IPS-18c (cell line): ENCODE measurements around the gene CNTROB.

Experiments
- H3K4me3 ChIP-seq: 2 replicates; pipeline ENCODE4 v1.7.0; 2013; ENCODE audit warnings: low read depth, mild to moderate bottlenecking, low read length, moderate library complexity; ENCODE audit not compliant: insufficient read depth
- H3K9me3 ChIP-seq: one replicate; pipeline ENCODE4 v1.6.1; 2013; ENCODE audit warnings: mild to moderate bottlenecking, low read length, moderate library complexity; ENCODE audit not compliant: control insufficient read depth, insufficient read depth

CNTROB gene

DNA sequence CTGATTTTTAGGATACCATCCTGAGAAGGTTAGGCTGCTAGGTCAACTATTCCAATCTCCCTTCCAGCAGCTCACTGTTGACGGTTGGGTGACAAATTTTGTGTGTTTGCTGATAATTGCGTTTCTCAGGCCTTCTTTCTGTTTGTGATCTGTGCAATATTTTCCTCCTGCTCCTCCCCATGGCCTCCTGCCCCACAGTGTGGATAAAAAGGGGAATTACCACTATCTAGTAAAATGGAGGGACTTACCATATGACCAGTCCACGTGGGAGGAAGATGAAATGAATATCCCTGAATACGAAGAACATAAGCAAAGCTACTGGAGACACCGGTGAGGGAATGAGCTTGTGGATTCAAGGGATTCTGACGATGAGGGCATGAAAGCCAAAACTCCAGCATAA is 34.2 kb upstream of the CNTROB start:
- Histone ChIP-seq H3K9me3 (no peaks in the 10 kb centered on the region), H3K4me3 (no peak overlapping the region)

DNA sequence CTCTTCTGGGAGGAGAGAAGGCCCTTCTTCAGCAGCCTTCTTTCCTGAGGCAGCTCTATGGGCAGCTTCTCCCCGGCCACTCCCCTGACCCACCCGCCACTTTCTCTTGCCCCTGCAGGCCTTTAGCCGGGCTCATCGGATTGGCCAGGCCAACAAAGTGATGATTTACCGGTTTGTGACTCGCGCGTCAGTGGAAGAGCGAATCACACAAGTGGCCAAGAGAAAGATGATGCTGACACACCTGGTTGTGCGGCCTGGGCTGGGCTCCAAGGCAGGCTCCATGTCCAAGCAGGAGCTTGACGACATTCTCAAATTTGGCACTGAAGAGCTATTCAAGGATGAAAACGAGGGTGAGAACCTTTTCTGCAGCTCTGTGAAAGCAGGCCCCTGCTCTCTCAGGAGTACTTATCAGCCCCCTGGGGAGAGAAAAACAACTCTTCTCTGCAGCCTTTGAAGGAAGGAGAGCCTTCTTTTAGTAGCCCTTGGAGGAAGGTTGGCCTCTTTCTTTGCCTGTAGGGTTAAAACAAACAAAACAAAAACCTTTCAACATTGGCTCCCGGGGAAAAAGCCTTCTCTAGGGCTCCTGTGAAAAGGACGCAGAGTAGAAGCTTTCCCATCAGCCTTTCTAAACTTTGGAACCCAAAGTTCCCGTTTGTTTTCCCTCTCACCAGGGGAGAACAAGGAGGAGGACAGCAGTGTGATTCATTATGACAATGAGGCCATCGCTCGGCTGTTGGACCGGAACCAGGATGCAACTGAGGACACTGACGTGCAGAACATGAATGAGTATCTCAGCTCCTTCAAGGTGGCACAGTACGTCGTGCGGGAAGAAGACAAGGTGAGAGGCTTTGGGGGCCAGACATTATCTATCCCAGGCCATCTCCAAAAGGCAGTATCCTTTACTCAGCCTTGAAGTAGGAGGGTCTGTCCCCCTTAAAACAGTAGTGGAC is 28.6 kb upstream of the CNTROB start:
- Histone ChIP-seq H3K9me3 (no peaks in the 10 kb centered on the region), H3K4me3 (no peak overlapping the region)

GRCh38 chr17:7909089-7909488 is 22.9 kb upstream of the CNTROB start:
- Histone ChIP-seq H3K9me3 (no peaks in the 10 kb centered on the region), H3K4me3 (no peak overlapping the region)

GRCh38 chr17:7910281-7910680 is 21.7 kb upstream of the CNTROB start:
- Histone ChIP-seq H3K9me3 (no peaks in the 10 kb centered on the region), H3K4me3 (no peak overlapping the region)

DNA sequence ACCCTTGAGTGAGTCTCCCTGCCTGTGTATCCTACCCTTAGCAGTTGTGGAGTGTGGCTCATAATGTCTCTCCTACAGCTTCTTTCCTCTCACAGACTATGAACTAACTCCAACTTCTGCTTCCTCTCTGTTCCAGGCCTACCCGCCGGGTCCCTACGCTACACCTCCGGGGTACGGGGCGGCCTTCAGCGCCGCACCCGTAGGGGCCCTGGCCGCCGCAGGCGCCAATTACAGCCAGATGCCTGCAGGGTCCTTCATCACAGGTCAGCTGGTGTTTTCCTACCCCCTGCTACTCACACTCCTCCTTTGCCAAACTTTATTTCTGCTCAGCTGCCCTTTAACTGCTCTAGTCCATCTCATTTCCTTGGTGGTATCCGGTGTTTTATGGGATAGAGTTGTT is 21.3 kb upstream of the CNTROB start:
- Histone ChIP-seq H3K9me3 (no peaks in the 10 kb centered on the region), H3K4me3 (no peak overlapping the region)

DNA sequence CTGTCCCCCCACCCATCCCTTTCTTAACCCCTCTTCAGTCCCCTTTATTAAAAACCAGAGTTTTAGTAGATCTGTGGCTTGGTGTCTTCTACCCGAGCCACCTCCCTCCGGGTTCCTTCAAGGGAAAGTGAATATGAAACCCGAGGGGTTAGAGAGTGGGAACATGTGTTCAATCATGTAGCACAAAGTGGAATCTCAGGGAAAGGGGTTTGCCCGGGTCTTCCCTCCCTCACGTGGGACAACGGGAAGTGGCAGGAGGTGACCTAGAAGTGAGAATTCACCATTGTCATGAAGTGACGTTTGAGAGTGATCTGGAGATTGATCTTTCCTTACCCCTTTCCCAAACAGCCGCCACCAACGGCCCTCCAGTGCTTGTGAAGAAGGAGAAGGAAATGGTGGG is 20.9 kb upstream of the CNTROB start:
- Histone ChIP-seq H3K9me3 (no peaks in the 10 kb centered on the region), H3K4me3 (no peak overlapping the region)

- Histone ChIP-seq H3K9me3 (no peaks in the 10 kb centered on the region), H3K4me3 (no peak overlapping the region)
Measured at GRCh38 chr17:7912927-7913524, 19.0 kb upstream of the CNTROB start.

DNA sequence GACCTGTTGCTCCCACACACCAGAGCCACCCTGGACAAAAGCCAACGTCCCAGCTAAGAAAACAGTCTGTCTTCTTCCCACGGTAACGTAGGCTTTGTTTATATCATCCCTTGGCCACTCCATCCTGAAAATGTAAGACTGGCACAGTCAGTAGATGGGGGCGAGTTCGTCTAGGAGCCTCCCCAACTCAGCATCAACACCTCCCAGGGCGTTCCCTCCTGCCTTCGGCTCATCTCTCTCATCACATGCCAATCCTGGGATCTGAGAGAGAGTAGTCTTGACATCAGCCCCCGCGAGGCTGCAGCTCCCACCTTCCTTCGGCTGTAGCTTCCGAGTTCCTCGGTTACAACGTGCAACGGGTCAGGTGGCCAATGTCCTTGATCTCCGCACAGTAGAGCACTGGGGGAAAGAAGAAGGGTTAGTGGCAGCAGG is 16.8 kb upstream of the CNTROB start:
- no peaks in the 10 kb centered on the region for H3K9me3 ChIP-seq
- peak overlapping the region; percentile 68 for H3K4me3 ChIP-seq

- Histone ChIP-seq H3K4me3 (peak within 1 kb of the TSS; percentile 68), H3K9me3 (no peaks in the 10 kb centered on the region)
Measured at GRCh38 chr17:7915611-7916384, 16.2 kb upstream of the CNTROB start, which contains the start of gene RNF227. TSS of gene RNF227 (minus strand) at chr17:7916289. CDS start at chr17:7916195, 94 bp downstream.

GRCh38 chr17:7916385-7916682 is 15.7 kb upstream of the CNTROB start:
- Histone ChIP-seq H3K9me3 (no peaks in the 10 kb centered on the region), H3K4me3 (peak overlapping the region; percentile 68)

DNA sequence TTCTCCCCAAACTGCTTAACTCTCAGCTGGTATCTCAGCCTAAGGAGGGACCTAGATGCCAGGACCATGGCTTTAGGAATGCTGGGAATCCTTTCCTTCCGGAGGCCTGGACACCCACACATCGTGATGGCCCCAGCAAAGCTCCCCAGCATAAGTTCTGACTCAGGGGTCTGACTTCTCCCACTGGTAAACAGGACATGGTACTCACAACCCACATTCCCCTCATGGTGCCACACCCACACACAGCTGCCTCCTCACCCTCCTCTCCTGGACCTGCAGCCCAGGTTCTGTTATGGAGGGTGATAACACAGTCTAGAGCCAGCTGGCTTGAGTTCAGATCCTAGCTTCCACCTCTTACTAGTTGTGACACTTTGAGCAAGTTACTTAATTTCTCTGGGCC is 15.2 kb upstream of the CNTROB start:
- H3K4me3 ChIP-seq, result no peak overlapping the region

DNA sequence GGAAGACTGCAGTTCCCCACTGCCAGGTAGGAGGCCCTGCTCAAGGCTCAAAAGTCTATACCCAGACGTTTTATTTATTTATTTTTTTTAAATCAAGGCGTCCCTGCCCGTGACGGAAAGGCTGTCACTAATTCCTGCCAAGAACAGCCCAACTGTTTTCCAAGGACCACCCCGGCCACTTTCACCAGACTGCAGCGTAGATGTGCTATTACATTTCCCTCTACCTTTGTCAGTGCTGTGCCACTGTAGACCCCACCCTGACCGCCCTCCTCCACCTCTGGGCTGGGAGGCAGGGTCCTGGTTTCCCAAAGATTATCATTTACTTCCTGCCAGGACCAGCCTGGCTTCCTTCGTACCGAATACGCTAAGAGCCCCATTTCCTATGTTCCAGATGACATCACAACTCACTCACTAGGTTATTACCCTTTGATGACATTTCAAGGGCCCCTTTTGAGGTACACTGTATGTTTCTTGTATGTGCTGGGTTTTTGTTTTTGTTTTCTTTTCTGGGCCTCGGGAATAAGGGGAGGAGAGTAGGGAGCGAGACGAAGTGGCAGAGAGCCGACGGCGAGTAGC is 9.6 kb upstream of the CNTROB start:
- Histone ChIP-seq H3K9me3 (no peaks in the 10 kb centered on the region), H3K4me3 (peak overlapping the region; percentile 44)

More for the DNA sequence above, 15.2 kb upstream of the CNTROB start:
- H3K9me3 ChIP-seq, result no peaks in the 10 kb centered on the region

GRCh38 chr17:7922845-7923628 is 9.0 kb upstream of the CNTROB start:
- H3K4me3 ChIP-seq, result peak overlapping the region; percentile 44
- no peaks in the 10 kb centered on the region for H3K9me3 ChIP-seq

- H3K9me3 ChIP-seq, result no peaks in the 10 kb centered on the region
- H3K4me3 ChIP-seq, result no peak overlapping the region
Measured at GRCh38 chr17:7927596-7927995, 4.4 kb upstream of the CNTROB start.

GRCh38 chr17:7929158-7930023 is 2.6 kb upstream of the CNTROB start, which contains the start of gene KCNAB3:
TSS of gene KCNAB3 (minus strand) at chr17:7929856. CDS start at chr17:7929435, 421 bp downstream.
- Histone ChIP-seq H3K4me3 (peak within 1 kb of the TSS; percentile 57; the same call in 1 of the 2 replicates), H3K9me3 (no peaks in the 10 kb centered on the region)
